ENCODE measurements around the gene GOLGA6L2. TPM values are rescaled to one million over a fixed set of nuclear protein-coding genes. Genes with fewer than 3 reads are reported as not detected.

The GOLGA6L2 gene, protein sequence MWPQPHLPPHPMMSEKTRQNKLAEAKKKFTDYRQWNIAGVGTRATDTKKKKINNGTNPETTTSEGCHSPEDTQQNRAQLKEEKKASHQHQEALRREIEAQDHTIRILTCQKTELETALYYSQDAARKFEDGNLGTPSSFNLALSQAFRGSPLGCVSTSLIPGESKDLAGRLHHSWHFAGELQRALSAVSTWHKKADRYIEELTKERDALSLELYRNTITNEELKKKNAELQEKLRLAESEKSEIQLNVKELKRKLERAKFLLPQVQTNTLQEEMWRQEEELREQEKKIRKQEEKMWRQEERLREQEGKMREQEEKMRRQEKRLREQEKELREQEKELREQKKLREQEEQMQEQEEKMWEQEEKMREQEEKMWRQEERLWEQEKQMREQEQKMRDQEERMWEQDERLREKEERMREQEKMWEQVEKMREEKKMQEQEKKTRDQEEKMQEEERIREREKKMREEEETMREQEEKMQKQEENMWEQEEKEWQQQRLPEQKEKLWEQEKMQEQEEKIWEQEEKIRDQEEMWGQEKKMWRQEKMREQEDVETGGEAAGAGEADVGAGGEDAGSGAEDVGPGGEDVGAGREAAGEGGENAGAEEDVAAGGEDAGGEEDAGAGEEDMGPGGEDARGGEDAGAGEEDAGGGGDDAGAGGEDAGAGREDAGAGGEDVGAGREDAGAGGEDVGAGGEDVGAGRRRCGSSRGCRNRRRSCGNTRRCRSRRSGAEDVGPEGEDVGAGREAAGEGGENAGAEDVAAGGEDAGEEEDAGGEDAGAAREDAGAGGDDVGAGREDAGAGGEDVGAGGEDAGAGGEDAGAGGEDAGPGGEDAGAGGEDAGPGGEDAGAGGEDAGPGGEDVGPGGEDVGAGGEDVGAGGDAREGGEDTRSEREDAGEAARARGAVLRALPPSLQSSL
- not detected for total RNA-seq

DNA sequence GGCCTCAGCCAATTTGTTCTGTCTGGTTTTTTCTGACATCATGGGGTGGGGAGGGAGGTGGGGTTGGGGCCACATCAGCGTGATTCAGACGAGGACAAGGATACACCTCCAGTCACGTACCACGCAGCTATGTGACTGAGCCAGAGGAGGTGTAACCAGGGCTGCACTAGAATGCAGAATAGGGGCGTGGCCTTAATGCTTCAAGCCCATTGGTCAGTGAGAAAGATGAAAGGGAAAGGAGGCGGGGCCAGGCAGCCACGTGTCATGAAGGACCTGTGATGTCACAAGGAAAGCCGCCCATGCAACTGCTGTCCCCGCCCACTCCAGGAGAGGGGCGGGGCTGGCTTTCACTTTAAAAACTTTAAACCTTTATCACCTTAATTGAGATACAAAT, at the start of gene GOLGA6L2:
Gene GOLGA6L2 (minus strand): TSS at position 137 of the 394 bp plus-strand sequence. CDS start 62 bp downstream, at position 75.
- no peaks in the 10 kb centered on the region for H3K4me1 ChIP-seq
- no peaks in the 10 kb centered on the region for H3K9me3 ChIP-seq
- intact Hi-C loops (cut with DNase I), result no loop called here
- no peak for DNase-seq
- H3K4me3 ChIP-seq (replicated peaks in 1 of 3), result no peak within 1 kb of the TSS
- no peak within 1 kb of the TSS for H3K27ac ChIP-seq
- 89 to 90% methylated on average over 10 of the region's 10 CpGs for WGBS, 2 donors
- H3K27me3 ChIP-seq, result no peaks in the 10 kb centered on the region
- TF ChIP-seq, protein P1, sequence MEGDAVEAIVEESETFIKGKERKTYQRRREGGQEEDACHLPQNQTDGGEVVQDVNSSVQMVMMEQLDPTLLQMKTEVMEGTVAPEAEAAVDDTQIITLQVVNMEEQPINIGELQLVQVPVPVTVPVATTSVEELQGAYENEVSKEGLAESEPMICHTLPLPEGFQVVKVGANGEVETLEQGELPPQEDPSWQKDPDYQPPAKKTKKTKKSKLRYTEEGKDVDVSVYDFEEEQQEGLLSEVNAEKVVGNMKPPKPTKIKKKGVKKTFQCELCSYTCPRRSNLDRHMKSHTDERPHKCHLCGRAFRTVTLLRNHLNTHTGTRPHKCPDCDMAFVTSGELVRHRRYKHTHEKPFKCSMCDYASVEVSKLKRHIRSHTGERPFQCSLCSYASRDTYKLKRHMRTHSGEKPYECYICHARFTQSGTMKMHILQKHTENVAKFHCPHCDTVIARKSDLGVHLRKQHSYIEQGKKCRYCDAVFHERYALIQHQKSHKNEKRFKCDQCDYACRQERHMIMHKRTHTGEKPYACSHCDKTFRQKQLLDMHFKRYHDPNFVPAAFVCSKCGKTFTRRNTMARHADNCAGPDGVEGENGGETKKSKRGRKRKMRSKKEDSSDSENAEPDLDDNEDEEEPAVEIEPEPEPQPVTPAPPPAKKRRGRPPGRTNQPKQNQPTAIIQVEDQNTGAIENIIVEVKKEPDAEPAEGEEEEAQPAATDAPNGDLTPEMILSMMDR (IDR thresholded peaks at IDR 0.05), result no peak
- no peak for TF ChIP-seq POLR2A (IDR thresholded peaks at IDR 0.05)
- no peaks in the 10 kb centered on the region for H3K36me3 ChIP-seq

GRCh38 chr15:23484870-23485269, 37.8 kb upstream of the GOLGA6L2 start:
- no peak for TF ChIP-seq POLR2A (IDR thresholded peaks at IDR 0.05)
- TF ChIP-seq, protein P1 (IDR thresholded peaks at IDR 0.05), result no peak
- 80 to 88% methylated on average over 2 of the region's 2 CpGs for WGBS, 2 donors

DNA sequence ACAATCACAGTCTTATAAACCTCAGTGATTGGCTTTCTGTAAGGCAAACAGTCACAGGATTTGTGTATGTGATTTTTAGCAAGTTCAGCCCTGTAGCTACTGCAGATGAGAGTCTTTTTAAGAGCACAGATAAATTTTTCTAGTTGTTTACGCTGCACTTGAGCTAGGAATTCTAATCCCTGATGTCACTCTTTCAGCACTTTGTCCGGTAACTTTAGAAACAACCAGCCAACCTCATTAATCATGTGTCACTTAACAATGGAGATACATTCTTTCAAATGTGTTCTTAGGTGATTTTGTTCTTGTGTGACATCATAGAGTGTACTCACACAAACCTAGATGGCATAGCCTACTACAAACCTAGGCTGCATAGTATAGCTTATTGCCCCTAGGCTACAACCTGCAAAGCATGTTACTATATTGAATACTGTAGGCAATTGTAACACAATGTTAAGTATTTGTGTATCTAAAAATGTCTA, 36.8 kb upstream of the GOLGA6L2 start:
- 52 to 60% methylated on average over 2 of the region's 2 CpGs for WGBS, 2 donors

More at GRCh38 chr15:23484870-23485269, 37.8 kb upstream of the GOLGA6L2 start:
- Histone ChIP-seq H3K9me3 (no peaks in the 10 kb centered on the region), H3K27me3 (no peaks in the 10 kb centered on the region), H3K36me3 (no peaks in the 10 kb centered on the region), H3K4me3 (replicated peaks in 1 of 3) (no peak overlapping the region), H3K4me1 (no peaks in the 10 kb centered on the region), H3K27ac (no peak overlapping the region)
- DNase-seq, result no peak
- intact Hi-C loops (cut with DNase I), result no loop called here

DNA sequence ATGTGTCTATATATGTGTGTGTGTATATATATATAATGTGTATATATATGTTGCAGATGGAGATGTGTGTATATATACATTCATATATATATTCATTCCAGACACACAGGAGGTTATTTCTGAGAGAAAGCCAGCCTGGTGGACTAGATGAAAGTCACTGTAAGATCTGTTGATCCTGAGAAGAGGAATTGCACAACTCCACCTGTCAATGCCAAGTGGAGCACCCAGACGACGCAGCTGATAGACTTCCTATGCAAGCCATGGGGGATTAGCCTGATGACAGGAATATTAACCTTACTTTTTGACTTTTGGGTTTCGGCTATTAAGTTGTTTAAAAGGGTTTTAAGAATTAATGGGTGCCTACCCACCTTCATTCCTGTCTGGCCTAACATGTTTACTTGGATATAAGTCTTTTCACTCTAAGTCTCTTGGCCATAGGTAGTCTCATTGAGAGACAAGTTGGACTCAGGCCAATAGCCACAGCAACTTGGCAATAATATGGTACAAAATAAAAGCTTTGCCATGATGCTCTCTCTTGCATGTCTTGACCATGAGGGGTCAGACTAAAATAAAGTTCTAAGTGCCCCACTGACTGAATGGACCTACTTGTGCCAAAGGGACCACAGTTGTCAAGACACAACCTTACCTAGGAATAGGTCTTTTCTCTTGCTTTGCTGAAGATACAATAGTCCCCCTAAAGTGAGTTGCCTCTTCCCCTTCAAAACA, 35.9 kb upstream of the GOLGA6L2 start:
- Histone ChIP-seq H3K27ac (no peak overlapping the region), H3K27me3 (no peaks in the 10 kb centered on the region), H3K36me3 (no peaks in the 10 kb centered on the region), H3K9me3 (no peaks in the 10 kb centered on the region), H3K4me1 (no peaks in the 10 kb centered on the region), H3K4me3 (replicated peaks in 1 of 3) (no peak overlapping the region)
- TF ChIP-seq, protein P1 (IDR thresholded peaks at IDR 0.05), result no peak
- TF ChIP-seq POLR2A (IDR thresholded peaks at IDR 0.05), result no peak
- no peak for DNase-seq
- intact Hi-C loops (cut with DNase I), result no loop called here
- WGBS, 2 donors, result 49 to 86% methylated on average over 3 of the region's 3 CpGs

More for the DNA sequence above, 36.8 kb upstream of the GOLGA6L2 start:
- Histone ChIP-seq H3K27ac (no peak overlapping the region), H3K36me3 (no peaks in the 10 kb centered on the region), H3K4me3 (replicated peaks in 1 of 3) (no peak overlapping the region), H3K4me1 (no peaks in the 10 kb centered on the region), H3K27me3 (no peaks in the 10 kb centered on the region), H3K9me3 (no peaks in the 10 kb centered on the region)
- intact Hi-C loops (cut with DNase I), result no loop called here
- TF ChIP-seq, protein P1 (IDR thresholded peaks at IDR 0.05), result no peak
- TF ChIP-seq POLR2A (IDR thresholded peaks at IDR 0.05), result no peak
- DNase-seq, result no peak

Measured in thyroid gland (tissue), 4 donors.